Measurements from ENCODE around the gene ADIPOR2.

- TF ChIP-seq POLR2AphosphoS5 (IDR thresholded peaks at IDR 0.05; ENCODE audit: low read depth, low read length) (no peak), TAF1 (IDR thresholded peaks at IDR 0.05; ENCODE audit: borderline replicate concordance, insufficient read depth, low read length) (no peak), REST (IDR thresholded peaks at IDR 0.05; ENCODE audit: insufficient read depth in 1 of 2, low read depth in 2 of 2, low read length in 2 of 2) (no peak)
These were observed 43.6 kb upstream of the ADIPOR2 start for GRCh38 chr12:1647285-1647669.

All from PFSK-1 (cell line).